Chondrocyte (in vitro differentiated cells): ENCODE measurements around the gene KLK13. TPM values are rescaled to one million over a fixed set of nuclear protein-coding genes. Genes with fewer than 3 reads are reported as not detected.

ENCODE experiments used
- DNase-seq: peaks from one replicate; pipeline ENCODE4 v3.0.0; 2021; ENCODE audit warnings: mixed read lengths, low spot score
- H3K27ac Mint-ChIP-seq: one replicate; pipeline ENCODE4 v1.8.0; 2021; ENCODE audit warnings: mild to moderate bottlenecking, moderate library complexity, mixed read lengths; ENCODE audit not compliant: unreplicated experiment
- H3K27me3 Mint-ChIP-seq: 2 replicates; pipeline ENCODE4 v1.8.0; 2021; ENCODE audit warnings: low read depth, mixed read lengths
- H3K36me3 Mint-ChIP-seq: 2 replicates; pipeline ENCODE4 v1.8.0; 2021; ENCODE audit warnings: low read depth, mixed read lengths
- H3K4me1 Mint-ChIP-seq: 2 replicates; pipeline ENCODE4 v1.8.0; 2021; ENCODE audit warnings: low read depth, mild to moderate bottlenecking, mixed read lengths
- H3K4me3 Mint-ChIP-seq: one replicate; pipeline ENCODE4 v1.8.0; 2021; ENCODE audit warnings: mild to moderate bottlenecking, moderate library complexity, mixed read lengths; ENCODE audit not compliant: unreplicated experiment
- H3K9me3 Mint-ChIP-seq: 2 replicates; pipeline ENCODE4 v1.8.0; 2021; ENCODE audit warnings: low read depth, mixed read lengths
- total RNA-seq: library from RNA; stranded (reverse); gene quantifications from 3 replicates; pipeline ENCODE4 v1.2.1, GENCODE V29; 2021
- TF ChIP-seq, protein P1 (sequence below): fragments of 200-600 bp; sonication (generic); IDR thresholded peaks from 2 replicates; pipeline ENCODE4 v1.5.0; 2021; ENCODE audit warnings: antibody characterized with exemption, mild to moderate bottlenecking, moderate library complexity

The KLK13 gene
- total RNA-seq, 1 donor from 2014 or later, result not detected

DNA sequence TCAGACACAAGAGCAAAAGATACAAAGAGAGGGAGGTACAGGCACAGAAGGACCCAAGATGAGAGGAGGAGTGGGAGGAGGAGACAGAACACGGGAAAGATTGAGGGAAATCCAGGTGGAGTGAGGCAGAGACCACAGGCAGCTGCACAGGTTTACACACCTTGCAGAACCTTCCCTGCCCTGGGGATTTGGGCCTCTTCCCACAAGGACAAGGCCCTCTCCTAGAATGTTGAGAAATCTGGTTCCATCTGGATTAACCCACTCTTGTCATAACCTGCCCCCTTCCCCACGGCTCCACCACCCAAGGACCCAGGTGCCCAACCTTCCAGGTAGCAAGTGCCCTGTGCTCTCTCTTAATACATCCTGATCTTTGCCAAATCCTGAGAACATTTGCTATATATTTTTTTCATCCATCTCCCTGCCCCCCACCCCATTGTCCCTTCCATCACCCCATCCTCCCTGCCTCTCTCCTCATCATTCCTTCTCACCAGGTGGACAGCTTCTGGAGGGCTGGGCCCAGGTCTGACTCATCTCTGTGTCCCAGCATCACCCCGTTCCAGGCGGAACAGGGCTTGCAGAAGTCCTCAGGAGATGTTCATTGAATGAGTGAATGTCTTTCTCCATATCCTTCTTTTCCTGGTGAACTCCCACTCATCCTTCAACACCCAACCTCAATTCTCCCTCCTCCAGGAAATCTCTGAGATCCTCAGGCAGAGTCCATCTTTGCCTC, 54.7 kb downstream of the KLK13 start:
- TF ChIP-seq, protein P1, sequence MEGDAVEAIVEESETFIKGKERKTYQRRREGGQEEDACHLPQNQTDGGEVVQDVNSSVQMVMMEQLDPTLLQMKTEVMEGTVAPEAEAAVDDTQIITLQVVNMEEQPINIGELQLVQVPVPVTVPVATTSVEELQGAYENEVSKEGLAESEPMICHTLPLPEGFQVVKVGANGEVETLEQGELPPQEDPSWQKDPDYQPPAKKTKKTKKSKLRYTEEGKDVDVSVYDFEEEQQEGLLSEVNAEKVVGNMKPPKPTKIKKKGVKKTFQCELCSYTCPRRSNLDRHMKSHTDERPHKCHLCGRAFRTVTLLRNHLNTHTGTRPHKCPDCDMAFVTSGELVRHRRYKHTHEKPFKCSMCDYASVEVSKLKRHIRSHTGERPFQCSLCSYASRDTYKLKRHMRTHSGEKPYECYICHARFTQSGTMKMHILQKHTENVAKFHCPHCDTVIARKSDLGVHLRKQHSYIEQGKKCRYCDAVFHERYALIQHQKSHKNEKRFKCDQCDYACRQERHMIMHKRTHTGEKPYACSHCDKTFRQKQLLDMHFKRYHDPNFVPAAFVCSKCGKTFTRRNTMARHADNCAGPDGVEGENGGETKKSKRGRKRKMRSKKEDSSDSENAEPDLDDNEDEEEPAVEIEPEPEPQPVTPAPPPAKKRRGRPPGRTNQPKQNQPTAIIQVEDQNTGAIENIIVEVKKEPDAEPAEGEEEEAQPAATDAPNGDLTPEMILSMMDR, result no peak
- Mint-ChIP-seq H3K27me3 (peaks cover 36% of the 10 kb centered on the region), H3K9me3 (no peaks in the 10 kb centered on the region), H3K27ac (no peak overlapping the region), H3K4me3 (no peak overlapping the region), H3K4me1 (no peaks in the 10 kb centered on the region), H3K36me3 (no peaks in the 10 kb centered on the region)
- no peak for DNase-seq

DNA sequence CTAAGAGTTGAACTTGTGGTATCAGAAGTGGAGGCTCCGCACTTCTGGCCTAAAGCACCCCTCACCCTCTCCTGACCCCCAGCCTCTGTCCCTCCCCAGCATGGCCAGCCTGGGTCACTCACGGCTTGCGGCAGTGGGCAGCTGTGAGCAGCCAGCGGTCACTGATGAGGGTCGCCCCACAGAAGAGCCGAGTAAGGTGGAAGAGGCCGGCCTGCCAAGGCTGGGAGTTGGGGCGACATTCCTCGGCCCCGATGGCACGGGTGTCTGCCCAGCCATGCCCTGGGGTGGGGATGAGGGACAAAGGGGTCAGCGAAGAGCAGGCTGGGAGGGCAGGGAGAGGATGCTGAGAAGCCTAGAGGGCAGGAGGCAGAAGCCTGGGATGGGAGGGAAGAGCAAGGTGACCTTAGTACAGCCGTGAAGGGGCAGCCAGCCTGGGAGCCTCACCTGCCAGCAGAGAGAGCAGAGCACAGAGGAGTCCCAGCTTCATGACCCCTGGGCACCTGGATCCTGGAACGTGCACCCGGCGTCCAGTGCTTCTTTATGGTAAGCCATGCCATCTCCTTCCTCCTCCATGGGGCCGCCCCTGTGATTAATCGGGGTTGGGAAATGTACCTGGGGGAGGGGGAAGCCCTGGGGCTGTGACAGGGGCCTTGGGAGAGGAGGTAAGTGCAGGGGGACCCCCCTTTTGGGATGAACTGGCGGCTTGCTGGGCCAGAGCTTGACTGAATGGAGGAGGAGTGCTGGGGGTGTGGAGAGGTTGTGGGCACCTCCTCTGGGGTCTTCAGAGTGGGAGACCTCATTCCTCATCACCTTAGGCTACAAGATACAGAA, 55.6 kb downstream of the KLK13 start:
- TF ChIP-seq, protein P1, result no peak
- H3K4me3 Mint-ChIP-seq, result no peak overlapping the region
- DNase-seq, result no peak
- H3K9me3 Mint-ChIP-seq, result no peaks in the 10 kb centered on the region
- no peaks in the 10 kb centered on the region for H3K36me3 Mint-ChIP-seq
- no peak overlapping the region for H3K27ac Mint-ChIP-seq
- H3K4me1 Mint-ChIP-seq, result no peaks in the 10 kb centered on the region
- peaks cover 30% of the 10 kb centered on the region for H3K27me3 Mint-ChIP-seq

GRCh38 chr19:51007488-51007887, 57.4 kb downstream of the KLK13 start:
- no peak for DNase-seq
- TF ChIP-seq, protein P1, result no peak
- H3K27ac Mint-ChIP-seq, result no peak overlapping the region
- H3K9me3 Mint-ChIP-seq, result no peaks in the 10 kb centered on the region
- H3K4me1 Mint-ChIP-seq, result no peaks in the 10 kb centered on the region
- no peak overlapping the region for H3K4me3 Mint-ChIP-seq
- H3K36me3 Mint-ChIP-seq, result no peaks in the 10 kb centered on the region
- peaks cover 28% of the 10 kb centered on the region for H3K27me3 Mint-ChIP-seq

DNA sequence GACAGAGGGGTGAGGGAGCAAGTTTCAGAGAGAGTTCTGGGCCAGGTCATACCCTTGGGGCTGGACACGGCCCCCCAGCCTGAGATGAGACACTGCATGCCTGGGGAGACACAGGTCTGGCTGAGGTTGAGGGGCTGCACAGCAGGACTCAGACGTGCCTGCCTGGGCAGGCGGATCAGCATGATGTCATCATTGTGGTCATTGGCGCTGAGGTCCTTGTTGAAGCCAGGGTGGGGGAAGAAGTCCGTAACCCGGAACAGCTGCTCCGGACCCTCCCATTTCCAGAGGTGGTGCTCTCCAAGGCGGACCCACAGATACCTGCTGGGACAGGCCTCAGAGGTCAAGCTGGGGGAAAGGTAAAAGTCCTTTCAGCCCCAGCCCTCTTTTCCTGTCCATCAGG, 58.5 kb downstream of the KLK13 start:
- no peak overlapping the region for H3K27ac Mint-ChIP-seq
- H3K27me3 Mint-ChIP-seq, result peaks cover 31% of the 10 kb centered on the region
- TF ChIP-seq, protein P1, result no peak
- no peak overlapping the region for H3K4me3 Mint-ChIP-seq
- H3K9me3 Mint-ChIP-seq, result no peaks in the 10 kb centered on the region
- DNase-seq, result no peak
- no peaks in the 10 kb centered on the region for H3K36me3 Mint-ChIP-seq
- H3K4me1 Mint-ChIP-seq, result no peaks in the 10 kb centered on the region

Other genes with a start within 250 kb of the KLK13 start
- gene KLK1, start 241.3 kb downstream of the KLK13 start, total RNA-seq, result not detected in 3 replicates
- gene KLK15, start 231.5 kb downstream of the KLK13 start, total RNA-seq, result not detected in 3 replicates
- gene KLK3, start 210.2 kb downstream of the KLK13 start, total RNA-seq, result not detected in 3 replicates
- not detected in 3 replicates for gene KLK2, start 191.7 kb downstream of the KLK13 start, total RNA-seq
- gene KLK4, start 153.7 kb downstream of the KLK13 start, total RNA-seq, result not detected in 3 replicates
- 0.38 to 0.42 TPM in 2 of 3 replicates, not detected in the other for gene KLK5, start 112.1 kb downstream of the KLK13 start, total RNA-seq
- not detected in 3 replicates for gene KLK6, start 95.5 kb downstream of the KLK13 start, total RNA-seq
- gene KLK7, start 81.2 kb downstream of the KLK13 start, total RNA-seq, result not detected in 3 replicates
- not detected in 3 replicates for gene KLK8, start 63.5 kb downstream of the KLK13 start, total RNA-seq
- not detected in 3 replicates for gene KLK10, start 45.4 kb downstream of the KLK13 start, total RNA-seq
- gene KLK11, start 38.5 kb downstream of the KLK13 start, total RNA-seq, result not detected in 3 replicates
- gene KLK12, start 30.1 kb downstream of the KLK13 start, total RNA-seq, result not detected in 3 replicates
- gene KLK14, start 17.8 kb upstream of the KLK13 start, total RNA-seq, result not detected in 3 replicates
- gene CTU1, start 43.3 kb upstream of the KLK13 start, total RNA-seq, result 5.2 to 6.1 TPM (median 5.2 TPM) in 3 replicates
- not detected in 3 replicates for gene SIGLEC9, start 59.8 kb upstream of the KLK13 start, total RNA-seq
- not detected in 3 replicates for gene SIGLEC7, start 77.2 kb upstream of the KLK13 start, total RNA-seq
- gene CD33, start 160.0 kb upstream of the KLK13 start, total RNA-seq, result not detected in 3 replicates
- not detected in 3 replicates for gene SIGLECL1, start 186.0 kb upstream of the KLK13 start, total RNA-seq
- 0.07 TPM in 1 of 3 replicates, not detected in the others for gene IGLON5, start 246.6 kb upstream of the KLK13 start, total RNA-seq